Endothelial cell of umbilical vein (primary cell): Measurements from ENCODE around the gene TACSTD2. TPM values are rescaled to one million over a fixed set of nuclear protein-coding genes. Genes with fewer than 3 reads are reported as not detected.

Source experiments
- BruUV-seq: library from RNA; stranded (reverse); fragments of 400-500 nt; replicated peaks from 2 replicates; lab custom pipeline; 2021; lab: Mats Ljungman, UMichigan
- CTCF ChIA-PET: fragments of 300-600, 350-600 bp; sonication (Branson Sonifier 250); formaldehyde crosslinking; loops from one replicate; lab custom pipeline; 2021; ENCODE audit warnings: antibody characterized with exemption, inconsistent platforms; lab: Charles Lee
- POLR2A ChIA-PET: fragments of 300-600, 350-600 bp; sonication (Branson Sonifier 250); formaldehyde crosslinking; loops from one replicate; lab custom pipeline; 2021; ENCODE audit warnings: antibody characterized with exemption, inconsistent platforms; lab: Charles Lee
- DNase-seq: peaks from one replicate; pipeline ENCODE4 v3.0.0-alpha.2; 2011; ENCODE audit warnings: low read depth, low spot score
- FAIRE-seq: peaks from 2 replicates; lab custom pipeline; 2011; peaks lifted over from hg19 to GRCh38; lab: Jason Lieb, UNC
- H2AFZ ChIP-seq: 2 replicates; pipeline ENCODE4 v1.6.0; 2012; ENCODE audit warnings: low read depth, low read length, control low read depth, inconsistent platforms
- H3K27ac ChIP-seq: 2 replicates; pipeline ENCODE4 v1.5.1; 2011; ENCODE audit warnings: low read depth, mild to moderate bottlenecking, control low read depth, low read length, moderate library complexity; ENCODE audit not compliant: insufficient read depth
- H3K27me3 ChIP-seq, 2 experiments: 2 replicates each; pipeline versions ENCODE4 v1.6.0 to v1.6.1; 2011; ENCODE audit warnings: low read length in 2 of 2, mixed read lengths in 1 of 2; ENCODE audit not compliant: control insufficient read depth in 2 of 2, insufficient read depth in 2 of 2
- H3K36me3 ChIP-seq, 2 experiments: 2 replicates in 1 of 2; 3 replicates in 1 of 2; pipeline ENCODE4 v1.5.1; 2011; ENCODE audit warnings: low read length in 2 of 2, mild to moderate bottlenecking in 1 of 2, moderate library complexity in 1 of 2; ENCODE audit not compliant: control insufficient read depth in 2 of 2, insufficient read depth in 2 of 2; ENCODE audit errors: extremely low read depth in 1 of 2
- H3K4me1 ChIP-seq: 3 replicates; pipeline ENCODE4 v1.5.1; 2011; ENCODE audit warnings: mild to moderate bottlenecking, low read length; ENCODE audit not compliant: control insufficient read depth, insufficient read depth; ENCODE audit errors: extremely low read depth
- H3K4me2 ChIP-seq: 2 replicates; pipeline ENCODE4 v1.6.1; 2011; ENCODE audit warnings: low read length, control low read depth, mixed read lengths; ENCODE audit not compliant: insufficient read depth
- H3K4me3 ChIP-seq, 3 experiments: fragments of 200-600 bp in 1 of 3; sonication (generic), shearing (Covaris generic) in 1 of 3; replicated peaks in 1 of 3; 2 replicates each; pipeline ENCODE4 v1.5.1; 2011 to 2016; ENCODE audit warnings: control low read depth in 3 of 3, low read length in 3 of 3, mild to moderate bottlenecking in 2 of 3, inconsistent platforms in 1 of 3, low read depth in 1 of 3, moderate library complexity in 1 of 3; ENCODE audit not compliant: insufficient read depth in 1 of 3
- H3K79me2 ChIP-seq: 2 replicates; pipeline ENCODE4 v1.6.0; 2012; ENCODE audit warnings: low read length, inconsistent platforms; ENCODE audit not compliant: control insufficient read depth, insufficient read depth
- H3K9ac ChIP-seq: replicated peaks from 2 replicates; pipeline ENCODE3; 2011; ENCODE audit warnings: low read length, control low read depth; ENCODE audit not compliant: insufficient read depth; ENCODE audit errors: extremely low read depth
- H3K9me1 ChIP-seq: replicated peaks from 3 replicates; pipeline ENCODE4 v1.6.0; 2011; ENCODE audit warnings: mild to moderate bottlenecking, low read length; ENCODE audit not compliant: control insufficient read depth, insufficient read depth; ENCODE audit errors: extremely low read depth
- H3K9me3 ChIP-seq: replicated peaks from 2 replicates; pipeline ENCODE4 v1.5.1; 2012; ENCODE audit warnings: low read length, inconsistent platforms; ENCODE audit not compliant: control insufficient read depth, insufficient read depth
- H4K20me1 ChIP-seq: replicated peaks from 2 replicates; pipeline ENCODE3; 2011; ENCODE audit warnings: mild to moderate bottlenecking, low read length; ENCODE audit not compliant: control insufficient read depth, insufficient read depth; ENCODE audit errors: extremely low read depth
- CTCF ChIP-seq, 2 donors: IDR thresholded peaks; 1 replicate in 1 of 2; 2 replicates in 1 of 2; pipeline ENCODE4 v1.5.1; 2011; ENCODE audit warnings: low read length in 2 of 2, mild to moderate bottlenecking in 2 of 2, moderate library complexity in 2 of 2, control low read depth in 1 of 2, inconsistent platforms in 1 of 2, low read depth in 1 of 2; ENCODE audit not compliant: insufficient read depth in 1 of 2; ENCODE audit errors: extremely low read depth in 1 of 2
- EZH2 ChIP-seq: IDR thresholded peaks from 2 replicates; pipeline ENCODE4 v1.6.1; 2012; ENCODE audit warnings: borderline replicate concordance, low read depth, mild to moderate bottlenecking, moderate library complexity, low read length, inconsistent platforms; ENCODE audit not compliant: severe bottlenecking
- FOS ChIP-seq: IDR thresholded peaks from 2 replicates; pipeline ENCODE4 v1.6.1; 2011; ENCODE audit warnings: mild to moderate bottlenecking, low read length, moderate library complexity, borderline replicate concordance; ENCODE audit not compliant: insufficient read depth
- GATA2 ChIP-seq: IDR thresholded peaks from 2 replicates; pipeline ENCODE4 v1.7.0; 2011; ENCODE audit warnings: low read depth, mild to moderate bottlenecking, moderate library complexity, mixed read lengths, low read length; ENCODE audit not compliant: insufficient read length, insufficient read depth
- JUN ChIP-seq: IDR thresholded peaks from 2 replicates; pipeline ENCODE4 v1.6.1; 2011; ENCODE audit warnings: borderline replicate concordance, low read depth; ENCODE audit not compliant: insufficient read length, insufficient read depth
- MYC ChIP-seq: IDR thresholded peaks from one replicate; pipeline ENCODE4 v1.6.1; 2011; ENCODE audit warnings: mild to moderate bottlenecking, low read depth, low read length
- POLR2A ChIP-seq: IDR thresholded peaks from 2 replicates; pipeline ENCODE4 v1.6.1; 2012; ENCODE audit warnings: low read depth, mild to moderate bottlenecking, control low read depth, low read length
- POLR2AphosphoS5 ChIP-seq: IDR thresholded peaks from 2 replicates; pipeline ENCODE4 v1.6.1; 2012; ENCODE audit warnings: low read depth, mild to moderate bottlenecking, control low read depth, low read length, moderate library complexity; ENCODE audit not compliant: insufficient read depth
- dilution Hi-C: fragments of 300-500 bp; cut with MboI; formaldehyde crosslinking; loops from one replicate; pipeline ENCODE4 v1.15.0; 2019; ENCODE audit warnings: low sequenced_read_pairs; ENCODE audit not compliant: extremely low pct_ligation_motif_present
- intact Hi-C: fragments of 100-400 bp; cut with micrococcal nuclease; formaldehyde crosslinking; loops from one replicate; pipeline ENCODE4 v1.10.0; 2022
- polyA plus RNA-seq, 4 experiments: library from polyadenylated mRNA; depleted of rRNA in 3 of 4; stranded (reverse) in 3 of 4; unstranded in 1 of 4; fragments of >200 nt; gene quantifications; 2 replicates each; pipeline versions ENCODE4 v1.2.1 to v1.2.3, GENCODE V29; 2011 to 2012; ENCODE audit warnings: missing spikeins in 1 of 4
- total RNA-seq: library from RNA; stranded (reverse); gene quantifications from 2 replicates; pipeline ENCODE4 v1.2.3, GENCODE V29; 2021
- TF ChIP-seq, protein P1 (sequence below): IDR thresholded peaks from 2 replicates; pipeline ENCODE4 v1.6.1; 2011; ENCODE audit not compliant: insufficient read depth, insufficient read length

Gene TACSTD2
- total and polyA plus RNA-seq, 2 donors (not counting 3 experiments of a cell fraction or from before 2014, with no cell fraction given) = 30.7 to 43.3 TPM

GRCh38 chr1:58611861-58612385 lies 34.9 kb upstream of the TACSTD2 start:
- no peak overlapping the region for H3K9ac ChIP-seq
- no peak overlapping the region for H3K27ac ChIP-seq
- H2AFZ ChIP-seq = no peak overlapping the region
- POLR2A ChIA-PET = no interaction called here
- dilution Hi-C loops = no loop called here
- FAIRE-seq (no peak), DNase-seq (no peak)
- no peaks in the 10 kb centered on the region for H4K20me1 ChIP-seq
- H3K79me2 ChIP-seq = no peaks in the 10 kb centered on the region
- H3K4me1 ChIP-seq = no peaks in the 10 kb centered on the region
- no TSS peak for BruUV-seq
- intact Hi-C loops = no loop called here
- TF ChIP-seq JUN (no peak), POLR2A (no peak), EZH2 (no peak), GATA2 (no peak), MYC (no peak), POLR2AphosphoS5 (no peak), FOS (no peak), CTCF (IDR thresholded peaks at IDR 0.05; ENCODE audit: extremely low read depth in 1 of 2, insufficient read depth in 1 of 2, low read depth in 1 of 2, low read length in 2 of 2) (no peak)
- TF ChIP-seq, protein P1, sequence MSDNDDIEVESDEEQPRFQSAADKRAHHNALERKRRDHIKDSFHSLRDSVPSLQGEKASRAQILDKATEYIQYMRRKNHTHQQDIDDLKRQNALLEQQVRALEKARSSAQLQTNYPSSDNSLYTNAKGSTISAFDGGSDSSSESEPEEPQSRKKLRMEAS = no peak
- H3K4me3 ChIP-seq = no peak overlapping the region
- peaks cover 0 to under 1% of the 10 kb centered on the region in 2 experiments for H3K36me3 ChIP-seq
- H3K4me2 ChIP-seq = no peak overlapping the region
- no peaks in the 10 kb centered on the region for H3K9me1 ChIP-seq
- H3K27me3 ChIP-seq = no peaks in the 10 kb centered on the region
- CTCF ChIA-PET = no interaction called here
- no peaks in the 10 kb centered on the region for H3K9me3 ChIP-seq
